GM12878 (cell line): ENCODE results near the gene MEGF11. TPM values are rescaled to one million over a fixed set of nuclear protein-coding genes. Genes with fewer than 3 reads are reported as not detected.

Experiments used
- ATAC-seq: fragments of 200-7000 bp; cut with Tn5 transposase; 3 replicates; pipeline ENCODE4 v1.9.1; 2020; ENCODE audit warnings: mild to moderate bottlenecking, moderate library complexity
- BruUV-seq: library from RNA; stranded (reverse); fragments of 400-500 nt; replicated peaks from 2 replicates; lab custom pipeline; 2021; lab: Mats Ljungman, UMichigan
- CTCF ChIA-PET: fragments of 300-600 bp; sonication (Branson Sonifier 250); formaldehyde crosslinking; extraction: SDS; loops from one replicate; lab custom pipeline; 2021; ENCODE audit warnings: inconsistent platforms; lab: Yijun Ruan, JAX
- POLR2A ChIA-PET: fragments of 350-600 bp; formaldehyde crosslinking; extraction: SDS; loops from one replicate; lab custom pipeline; 2021; ENCODE audit warnings: inconsistent platforms; lab: Charles Lee
- RAD21 ChIA-PET: fragments of 300-600 bp; sonication (Branson Sonifier 250); formaldehyde crosslinking; loops from one replicate; lab custom pipeline; 2023; ENCODE audit warnings: antibody characterized with exemption; ENCODE audit not compliant: unreplicated experiment; lab: Charles Lee
- SMC1A ChIA-PET: fragments of 300-600 bp; sonication (Branson Sonifier 250); formaldehyde crosslinking; loops from one replicate; lab custom pipeline; 2023; ENCODE audit not compliant: unreplicated experiment, uncharacterized antibody; lab: Charles Lee
- DNase-seq: peaks from one replicate; pipeline ENCODE4 v3.0.0-alpha.2; 2011; ENCODE audit warnings: low read depth, low spot score
- FAIRE-seq: peaks from 3 replicates; lab custom pipeline; 2011; peaks lifted over from hg19 to GRCh38; lab: Jason Lieb, UNC
- H2AFZ ChIP-seq: 2 replicates; pipeline ENCODE4 v1.6.0; 2011; ENCODE audit warnings: low read depth, low read length, control low read depth; ENCODE audit not compliant: control insufficient read depth
- H3K27ac ChIP-seq: 2 replicates; pipeline ENCODE4 v1.5.1; 2011; ENCODE audit warnings: control low read depth; ENCODE audit not compliant: control insufficient read depth, insufficient read depth
- H3K27me3 ChIP-seq, 2 experiments: replicated peaks in 1 of 2; 2 replicates each; pipeline versions ENCODE4 v1.6.0 to v1.6.1; 2011; ENCODE audit warnings: low read length in 1 of 2; ENCODE audit not compliant: control insufficient read depth in 2 of 2, insufficient read depth in 2 of 2
- H3K36me3 ChIP-seq, 2 experiments: 2 replicates each; pipeline ENCODE4 v1.5.1; 2011; ENCODE audit warnings: low read length in 1 of 2; ENCODE audit not compliant: control insufficient read depth in 2 of 2, insufficient read depth in 2 of 2
- H3K4me1 ChIP-seq: 2 replicates; pipeline ENCODE4 v1.6.1; 2011; ENCODE audit warnings: mild to moderate bottlenecking, low read length, moderate library complexity, mixed read lengths; ENCODE audit not compliant: control insufficient read depth, insufficient read depth
- H3K4me2 ChIP-seq: 2 replicates; pipeline ENCODE4 v1.6.0; 2011; ENCODE audit warnings: control low read depth; ENCODE audit not compliant: control insufficient read depth, insufficient read depth
- H3K4me3 ChIP-seq: fragments of 200-600 bp; sonication (generic); 2 replicates; pipeline ENCODE4 v1.5.1; 2016
- H3K79me2 ChIP-seq: 2 replicates; pipeline ENCODE4 v1.6.0; 2011; ENCODE audit warnings: low read length; ENCODE audit not compliant: control insufficient read depth, insufficient read depth
- H3K9ac ChIP-seq: 2 replicates; pipeline ENCODE4 v1.8.0; 2011; ENCODE audit warnings: low read length, control low read depth, mixed read lengths; ENCODE audit not compliant: control insufficient read depth, insufficient read depth
- H3K9me3 ChIP-seq: replicated peaks from 3 replicates; pipeline ENCODE4 v1.5.1; 2011; ENCODE audit warnings: mild to moderate bottlenecking, low read length; ENCODE audit not compliant: control insufficient read depth, insufficient read depth
- H4K20me1 ChIP-seq: 2 replicates; pipeline ENCODE4 v1.6.0; 2011; ENCODE audit not compliant: control insufficient read depth, insufficient read depth
- BRCA1 ChIP-seq: IDR thresholded peaks from 2 replicates; pipeline ENCODE4 v1.6.1; 2011; ENCODE audit warnings: low read depth, low read length, improper control_type of control experiment
- CBX3 ChIP-seq: fragments of 200-600 bp; sonication (generic); IDR thresholded peaks from 2 replicates; pipeline ENCODE4 v1.6.1; 2016; ENCODE audit warnings: low read depth, borderline replicate concordance
- CBX5 ChIP-seq: sonication (generic); IDR thresholded peaks from 2 replicates; pipeline ENCODE4 v1.6.1; 2016; ENCODE audit warnings: low read depth, moderate library complexity, mild to moderate bottlenecking, inconsistent platforms
- CREB1 ChIP-seq: IDR thresholded peaks from 2 replicates; pipeline ENCODE4 v1.6.1; 2012; ENCODE audit warnings: low read depth, mild to moderate bottlenecking, inconsistent platforms
- DPF2 ChIP-seq: fragments of 450-650 bp; IDR thresholded peaks from 2 replicates; pipeline ENCODE4 v1.6.1; 2017; ENCODE audit warnings: mild to moderate bottlenecking
- HCFC1 ChIP-seq: fragments of 150-350 bp; IDR thresholded peaks from 2 replicates; pipeline ENCODE4 v1.6.1; 2014; ENCODE audit warnings: low read length
- HDGF ChIP-seq: fragments of 450-650 bp; IDR thresholded peaks from 2 replicates; pipeline ENCODE4 v1.6.1; 2016; ENCODE audit warnings: antibody characterized with exemption
- HSF1 ChIP-seq: fragments of 150-350 bp; IDR thresholded peaks from 2 replicates; pipeline ENCODE4 v1.6.1; 2014; ENCODE audit warnings: mild to moderate bottlenecking, low read depth, low read length
- NR2C1 ChIP-seq: fragments of 450-650 bp; IDR thresholded peaks from 2 replicates; pipeline ENCODE4 v1.6.1; 2017; ENCODE audit warnings: antibody characterized with exemption, mild to moderate bottlenecking, moderate library complexity
- NR2F1 ChIP-seq: fragments of 450-650 bp; conservative IDR thresholded peaks from 2 replicates; pipeline ENCODE4 v1.6.1; 2017; ENCODE audit warnings: mild to moderate bottlenecking
- POLR2AphosphoS5 ChIP-seq: IDR thresholded peaks from 2 replicates; pipeline ENCODE4 v1.6.1; 2011; ENCODE audit warnings: mild to moderate bottlenecking, low read length, inconsistent platforms
- RB1 ChIP-seq: fragments of 450-650 bp; formaldehyde crosslinking; IDR thresholded peaks from 2 replicates; pipeline ENCODE4 v1.6.1; 2017; ENCODE audit warnings: mild to moderate bottlenecking, borderline replicate concordance
- RBBP5 ChIP-seq: fragments of 200-600 bp; sonication (generic); conservative IDR thresholded peaks from 2 replicates; pipeline ENCODE4 v1.6.1; 2016
- SP1 ChIP-seq: IDR thresholded peaks from one replicate; pipeline ENCODE4 v1.6.1; 2011; ENCODE audit warnings: low read depth, low read length
- TAF1 ChIP-seq: IDR thresholded peaks from 2 replicates; pipeline ENCODE4 v1.6.1; 2011; ENCODE audit warnings: mild to moderate bottlenecking, low read depth, low read length, borderline replicate concordance
- TBL1XR1 ChIP-seq: IDR thresholded peaks from 2 replicates; pipeline ENCODE4 v1.6.1; 2012; ENCODE audit warnings: low read depth, low read length, improper control_type of control experiment
- ZBTB4 ChIP-seq: fragments of 450-650 bp; formaldehyde crosslinking; IDR thresholded peaks from 2 replicates; pipeline ENCODE4 v1.4.0; 2022; ENCODE audit warnings: mild to moderate bottlenecking, moderate library complexity
- ZZZ3 ChIP-seq: IDR thresholded peaks from 2 replicates; pipeline ENCODE4 v1.6.1; 2011; ENCODE audit warnings: low read depth; ENCODE audit not compliant: control insufficient read depth, insufficient read length
- WGBS: methylation state at CpG from one replicate; pipeline ENCODE4 v1.1.6; 2016; ENCODE audit warnings: low lambda C conversion rate; ENCODE audit not compliant: insufficient replicate concordance, insufficient coverage; ENCODE audit errors: missing lambda C conversion rate; 5-methylcytosine and 5-hydroxymethylcytosine counted together
- in situ Hi-C: fragments of 300-500 bp; cut with MboI; formaldehyde crosslinking; loops from 9 replicates; pipeline ENCODE4 v1.14.3; 2018; ENCODE audit warnings: mixed read lengths
- intact Hi-C: fragments of 100-400 bp; cut with micrococcal nuclease; formaldehyde crosslinking; loops from one replicate; pipeline ENCODE4 v1.14.2; 2022; ENCODE audit not compliant: unreplicated experiment
- polyA plus RNA-seq, 11 experiments: library from polyadenylated mRNA; depleted of rRNA in 4 of 11; unstranded in 6 of 11; stranded (reverse) in 5 of 11; fragments of >200 nt; fragmentation: Nextera tagmentation in 4 of 11; fragmentation: Illumina TruSeq in 1 of 11; extraction: Ambion mirVana in 4 of 11; extraction: Trizol in 1 of 11; gene quantifications; 1 replicate in 1 of 11; 2 replicates in 10 of 11; pipeline versions ENCODE4 v1.2.1 to v1.2.3, GENCODE V29; 2011 to 2016; ENCODE audit warnings: inconsistent platforms in 2 of 11, missing spikeins in 2 of 11, low read depth in 1 of 11
- total RNA-seq, 4 experiments: library from RNA; depleted of rRNA in 3 of 4; stranded (reverse); fragments of >200 nt in 3 of 4; fragmentation: Illumina TruSeq in 1 of 4; extraction: Trizol in 1 of 4; gene quantifications; 2 replicates each; pipeline versions ENCODE4 v1.2.1 to v1.2.3, GENCODE V29; 2013 to 2021
- TF ChIP-seq, protein P1 (sequence below), 3 experiments: IDR thresholded peaks in 2 of 3; conservative IDR thresholded peaks in 1 of 3; 2 replicates each; pipeline ENCODE4 v1.5.1; 2011; ENCODE audit warnings: low read depth in 3 of 3, low read length in 3 of 3, mild to moderate bottlenecking in 3 of 3, control low read depth in 2 of 3, moderate library complexity in 2 of 3, inconsistent platforms in 1 of 3, mixed read lengths in 1 of 3; ENCODE audit not compliant: control insufficient read depth in 2 of 3, insufficient read depth in 1 of 3; ENCODE audit errors: extremely low read depth in 1 of 3

MEGF11 gene
- total and polyA plus RNA-seq, 10 of the 15 experiments (the other 5 are each of a cell fraction or from before 2014, with no cell fraction given) = 0.03 to 1.7 (median 0.49) TPM

DNA sequence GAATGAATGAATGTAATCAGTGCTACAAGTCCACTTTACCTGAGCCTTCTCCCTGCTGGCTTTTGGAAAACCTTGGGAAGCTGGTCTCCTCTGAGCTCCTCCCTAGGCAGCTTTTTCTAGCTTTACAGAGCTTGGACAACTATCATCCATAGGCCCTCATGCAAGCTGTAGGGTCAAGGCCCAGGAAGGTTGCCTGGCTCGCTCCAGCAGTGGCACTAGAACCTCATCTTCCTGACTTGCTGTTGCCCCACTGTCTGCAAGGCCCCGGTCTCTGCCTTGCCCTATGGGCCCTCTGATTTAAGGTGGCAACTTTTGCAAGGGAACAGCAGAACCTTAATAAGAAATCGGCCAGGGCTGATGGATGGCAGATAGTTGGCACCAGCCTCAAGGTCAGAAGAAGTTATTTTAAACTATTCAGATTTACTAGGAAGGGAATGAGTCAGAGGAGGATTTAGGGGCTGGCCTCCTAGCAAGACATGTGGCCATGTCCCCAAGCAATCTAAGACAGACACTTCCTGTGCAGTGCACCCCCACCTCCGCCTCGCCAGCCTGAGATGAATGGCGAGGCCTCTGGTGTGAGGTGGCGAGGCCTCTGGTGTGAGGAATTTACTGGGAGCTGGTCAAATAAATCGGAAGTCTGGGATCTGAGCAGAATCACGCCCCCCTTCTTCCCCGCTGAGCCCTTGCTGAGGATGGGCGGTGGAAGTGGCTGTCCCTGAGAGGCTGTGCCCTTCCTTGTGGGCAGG lies 180.8 kb downstream of the MEGF11 start (continued):
- TF ChIP-seq ZZZ3 (no peak), POLR2AphosphoS5 (no peak), NR2F1 (no peak), CBX3 (no peak)

DNA sequence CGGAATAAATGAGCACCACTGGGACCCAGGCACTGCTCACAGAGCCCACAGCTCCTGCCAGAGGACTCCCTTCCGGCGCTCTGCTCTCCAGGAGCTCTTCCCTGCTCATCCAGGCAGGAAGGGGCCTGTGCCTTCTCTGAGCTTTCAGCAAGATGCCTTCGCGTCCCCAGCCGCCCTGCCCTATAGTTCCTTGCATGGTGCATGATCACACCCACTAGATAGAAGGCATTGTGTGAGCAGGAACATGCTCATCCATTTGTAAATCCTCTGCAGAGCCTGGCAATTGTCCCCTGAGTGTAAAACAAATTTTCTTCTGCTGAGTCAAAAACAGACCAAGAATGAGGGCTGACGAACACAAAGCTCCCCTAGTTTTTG lies 181.6 kb downstream of the MEGF11 start:
- H3K9me3 ChIP-seq = no peaks in the 10 kb centered on the region
- ChIA-PET RAD21 (no interaction called here), SMC1A (no interaction called here), POLR2A (no interaction called here), CTCF (interaction anchor here (0.6 to 2.0 kb wide), 2 partner anchors 9 to 124 kb away, joined by 3 to 4 read pairs; no protein-coding TSS in a partner anchor)
- H4K20me1 ChIP-seq = no peaks in the 10 kb centered on the region
- no peak for TF ChIP-seq HDGF
- no peak for TF ChIP-seq NR2C1
- TF ChIP-seq DPF2 = no peak
- no peak for TF ChIP-seq ZBTB4 (CRISPR knock-in tag)
- no peak for TF ChIP-seq SP1
- TF ChIP-seq CBX5 = no peak
- TF ChIP-seq CREB1 = no peak
- no peak for TF ChIP-seq RBBP5
- no peak for TF ChIP-seq TBL1XR1
- no peak for TF ChIP-seq TAF1
- TF ChIP-seq HCFC1 = no peak
- no peak for TF ChIP-seq RB1
- TF ChIP-seq, protein P1, sequence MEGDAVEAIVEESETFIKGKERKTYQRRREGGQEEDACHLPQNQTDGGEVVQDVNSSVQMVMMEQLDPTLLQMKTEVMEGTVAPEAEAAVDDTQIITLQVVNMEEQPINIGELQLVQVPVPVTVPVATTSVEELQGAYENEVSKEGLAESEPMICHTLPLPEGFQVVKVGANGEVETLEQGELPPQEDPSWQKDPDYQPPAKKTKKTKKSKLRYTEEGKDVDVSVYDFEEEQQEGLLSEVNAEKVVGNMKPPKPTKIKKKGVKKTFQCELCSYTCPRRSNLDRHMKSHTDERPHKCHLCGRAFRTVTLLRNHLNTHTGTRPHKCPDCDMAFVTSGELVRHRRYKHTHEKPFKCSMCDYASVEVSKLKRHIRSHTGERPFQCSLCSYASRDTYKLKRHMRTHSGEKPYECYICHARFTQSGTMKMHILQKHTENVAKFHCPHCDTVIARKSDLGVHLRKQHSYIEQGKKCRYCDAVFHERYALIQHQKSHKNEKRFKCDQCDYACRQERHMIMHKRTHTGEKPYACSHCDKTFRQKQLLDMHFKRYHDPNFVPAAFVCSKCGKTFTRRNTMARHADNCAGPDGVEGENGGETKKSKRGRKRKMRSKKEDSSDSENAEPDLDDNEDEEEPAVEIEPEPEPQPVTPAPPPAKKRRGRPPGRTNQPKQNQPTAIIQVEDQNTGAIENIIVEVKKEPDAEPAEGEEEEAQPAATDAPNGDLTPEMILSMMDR (IDR thresholded peaks at IDR 0.05 in 2 of 3, conservative IDR thresholded peaks at IDR 0.05 in 1 of 3; ENCODE audit: control insufficient read depth in 2 of 3, extremely low read depth in 1 of 3, insufficient read depth in 1 of 3, low read depth in 3 of 3, low read length in 3 of 3) = no peak
- TF ChIP-seq BRCA1 = no peak
- TF ChIP-seq HSF1 = no peak
- in situ Hi-C loops = no loop called here
- H3K4me3 ChIP-seq = no peak overlapping the region
- 3% methylated on average over 7 of the region's 7 CpGs for WGBS
- BruUV-seq = no TSS peak
- no peaks in the 10 kb centered on the region for H3K4me1 ChIP-seq
- no peak overlapping the region for H3K4me2 ChIP-seq
- no peaks in the 10 kb centered on the region for H3K36me3 ChIP-seq
- DNase-seq (no peak), FAIRE-seq (no peak), ATAC-seq (no peak; the same call in 1 of the 3 replicates)
- no peaks in the 10 kb centered on the region for H3K27me3 ChIP-seq
- no peak overlapping the region for H2AFZ ChIP-seq
- H3K27ac ChIP-seq = no peak overlapping the region
- H3K79me2 ChIP-seq = no peaks in the 10 kb centered on the region
- no peak overlapping the region for H3K9ac ChIP-seq
- intact Hi-C loops = no loop called here
